ENCODE data around the gene SLAMF7. TPM values are rescaled to one million over a fixed set of nuclear protein-coding genes. Genes with fewer than 3 reads are reported as not detected.

SLAMF7 gene
- total RNA-seq, 6 experiments from 2014 or later, result 0.74 to 5.2 (median 0.99) TPM

DNA sequence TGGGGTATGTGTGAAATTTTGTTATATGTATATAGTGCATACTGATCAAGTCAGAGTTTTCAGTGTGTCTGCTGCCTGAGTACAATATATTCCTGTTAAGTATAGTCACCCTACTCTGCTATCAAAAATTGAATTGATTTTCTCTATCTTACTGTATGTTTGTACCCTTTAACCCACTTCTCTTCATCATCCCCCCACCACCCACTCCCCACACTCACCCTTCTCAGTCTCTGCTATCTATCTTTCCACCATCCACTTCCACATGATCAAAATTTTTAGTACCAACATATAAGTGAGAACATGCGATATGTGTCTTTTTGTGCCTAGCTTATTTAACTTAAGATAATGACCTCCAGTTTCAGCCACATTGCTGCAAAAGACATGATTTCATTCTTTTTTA, 61.1 kb downstream of the SLAMF7 start:
- no peak for DNase-seq
- no peak for TF ChIP-seq POLR2A (IDR thresholded peaks at IDR 0.05)
- TF ChIP-seq, protein P1, sequence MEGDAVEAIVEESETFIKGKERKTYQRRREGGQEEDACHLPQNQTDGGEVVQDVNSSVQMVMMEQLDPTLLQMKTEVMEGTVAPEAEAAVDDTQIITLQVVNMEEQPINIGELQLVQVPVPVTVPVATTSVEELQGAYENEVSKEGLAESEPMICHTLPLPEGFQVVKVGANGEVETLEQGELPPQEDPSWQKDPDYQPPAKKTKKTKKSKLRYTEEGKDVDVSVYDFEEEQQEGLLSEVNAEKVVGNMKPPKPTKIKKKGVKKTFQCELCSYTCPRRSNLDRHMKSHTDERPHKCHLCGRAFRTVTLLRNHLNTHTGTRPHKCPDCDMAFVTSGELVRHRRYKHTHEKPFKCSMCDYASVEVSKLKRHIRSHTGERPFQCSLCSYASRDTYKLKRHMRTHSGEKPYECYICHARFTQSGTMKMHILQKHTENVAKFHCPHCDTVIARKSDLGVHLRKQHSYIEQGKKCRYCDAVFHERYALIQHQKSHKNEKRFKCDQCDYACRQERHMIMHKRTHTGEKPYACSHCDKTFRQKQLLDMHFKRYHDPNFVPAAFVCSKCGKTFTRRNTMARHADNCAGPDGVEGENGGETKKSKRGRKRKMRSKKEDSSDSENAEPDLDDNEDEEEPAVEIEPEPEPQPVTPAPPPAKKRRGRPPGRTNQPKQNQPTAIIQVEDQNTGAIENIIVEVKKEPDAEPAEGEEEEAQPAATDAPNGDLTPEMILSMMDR (IDR thresholded peaks at IDR 0.05), result no peak
- H3K36me3 ChIP-seq, result no peaks in the 10 kb centered on the region
- H3K4me3 ChIP-seq, result no peak overlapping the region
- no peaks in the 10 kb centered on the region for H3K27me3 ChIP-seq
- intact Hi-C loops (cut with DNase I), result no loop called here
- H3K9me3 ChIP-seq, result no peaks in the 10 kb centered on the region
- WGBS (ENCODE audit: insufficient coverage, low coverage, low lambda C conversion rate, missing lambda C conversion rate), result 100% methylated on average over 1 of the region's 1 CpG
- H3K4me1 ChIP-seq, result no peaks in the 10 kb centered on the region
- H3K27ac ChIP-seq, result no peak overlapping the region
- ATAC-seq, result no peak

GRCh38 chr1:160800645-160801408, 61.8 kb downstream of the SLAMF7 start:
- TF ChIP-seq POLR2A (IDR thresholded peaks at IDR 0.05), result no peak
- intact Hi-C loops (cut with DNase I), result no loop called here
- H3K4me3 ChIP-seq, result no peak overlapping the region
- ATAC-seq, result no peak
- DNase-seq, result no peak
- no peaks in the 10 kb centered on the region for H3K9me3 ChIP-seq
- no peaks in the 10 kb centered on the region for H3K27me3 ChIP-seq
- no peaks in the 10 kb centered on the region for H3K4me1 ChIP-seq
- 35% methylated on average over 4 of the region's 4 CpGs for WGBS (ENCODE audit: insufficient coverage, low coverage, low lambda C conversion rate, missing lambda C conversion rate)
- H3K36me3 ChIP-seq, result no peaks in the 10 kb centered on the region
- H3K27ac ChIP-seq, result no peak overlapping the region

DNA sequence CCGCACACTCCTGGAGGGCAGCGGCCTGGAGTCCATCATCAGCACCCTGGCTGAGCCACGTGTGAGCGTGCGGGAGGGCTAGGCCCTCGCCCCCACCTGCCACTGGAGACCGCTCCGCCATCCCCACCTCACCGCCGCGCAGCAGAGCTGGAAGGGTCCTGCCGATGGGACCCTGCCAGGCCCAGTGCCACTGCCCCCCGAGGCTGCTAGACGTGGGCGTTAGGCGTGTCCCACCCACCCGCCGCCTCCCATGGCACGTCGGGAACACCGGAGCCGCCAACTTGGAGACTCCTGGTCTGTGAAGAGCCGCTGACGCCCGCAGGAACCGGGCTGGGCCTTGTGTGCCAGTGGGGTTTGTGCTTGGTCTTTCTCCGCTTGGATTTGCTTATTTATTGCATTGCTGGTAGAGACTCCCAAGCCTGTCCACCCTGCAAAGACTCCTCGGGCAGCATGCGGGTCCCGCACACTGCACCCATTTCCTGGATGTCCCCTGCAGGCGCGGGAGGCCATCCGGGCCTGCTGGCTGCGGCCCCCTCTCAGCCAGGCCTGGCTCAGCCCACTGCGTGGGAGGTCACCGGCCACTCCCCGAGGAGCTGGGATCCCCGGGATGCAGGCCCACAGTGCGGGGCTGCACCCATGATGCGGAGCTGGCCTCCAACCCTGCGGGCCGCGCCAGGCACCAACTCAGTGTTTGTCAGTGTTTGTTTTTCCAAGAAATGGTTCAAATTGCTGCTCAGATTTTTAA, 63.0 kb downstream of the SLAMF7 start:
- ATAC-seq (peak in 1 of 4 donors; percentile 36), DNase-seq (no peak)
- H3K4me3 ChIP-seq, result no peak overlapping the region
- intact Hi-C loops (cut with DNase I), result no loop called here
- no peaks in the 10 kb centered on the region for H3K4me1 ChIP-seq
- peaks cover 0 to 6% (median 0%) of the 10 kb centered on the region in 4 donors for H3K9me3 ChIP-seq
- 84% methylated on average over 10 of the region's 43 CpGs for whole genome bisulfite sequencing (ENCODE audit: insufficient coverage, low coverage, low lambda C conversion rate, missing lambda C conversion rate)
- H3K36me3 ChIP-seq, result no peaks in the 10 kb centered on the region
- no peak overlapping the region for H3K27ac ChIP-seq
- no peaks in the 10 kb centered on the region for H3K27me3 ChIP-seq
- no peak for TF ChIP-seq POLR2A (IDR thresholded peaks at IDR 0.05)
- TF ChIP-seq, protein P1 (IDR thresholded peaks at IDR 0.05), result no peak

Other genes with a start within 250 kb of the SLAMF7 start
- 1 to 10 TPM in 1 of 6 experiments, under 1 TPM in 5; 0.26 to 1.1 (median 0.69) TPM for gene SLAMF6, start 216.0 kb upstream of the SLAMF7 start, total RNA-seq
- 10 to 100 TPM in 1 of 6 experiments, 1 to 10 TPM in 5; 2.4 to 11.1 (median 3.4) TPM for gene CD84, start 159.8 kb upstream of the SLAMF7 start, total RNA-seq
- under 1 TPM; 0.20 to 0.42 (median 0.28) TPM for gene SLAMF1, start 92.2 kb upstream of the SLAMF7 start, total RNA-seq
- gene CD48, start 27.4 kb upstream of the SLAMF7 start, total RNA-seq, result 1 to 10 TPM in 5 of 6 experiments, under 1 TPM in 1; 0.68 to 5.0 (median 3.4) TPM
- 1 to 10 TPM in 1 of 6 experiments, under 1 TPM in 4, not detected in 1; 0.11 to 1.3 (median 0.37) TPM for gene LY9, start 56.9 kb downstream of the SLAMF7 start, total RNA-seq
- gene CD244, start 123.6 kb downstream of the SLAMF7 start, total RNA-seq, result 1 to 10 TPM in 4 of 6 experiments, under 1 TPM in 2; 0.88 to 2.0 (median 1.2) TPM
- 1 to 10 TPM in 4 of 6 experiments, under 1 TPM in 1, not detected in 1; 0.90 to 5.1 (median 2.4) TPM for gene ITLN1, start 145.9 kb downstream of the SLAMF7 start, total RNA-seq
- under 1 TPM in 3 of 6 experiments, not detected in 3; 0.29 to 0.33 (median 0.32) TPM for gene ITLN2, start 215.6 kb downstream of the SLAMF7 start, total RNA-seq

Data from right lobe of liver (tissue), 6 donors.